SK-N-DZ (cell line): ENCODE data around the gene PRKAB1.
"Not testable (repeated sequence)": the region's sequence is repeated elsewhere in the genome, so short reads cannot be mapped to it uniquely, and the experiment has no call there.

Experiments
- DNase-seq: peaks from one replicate; pipeline ENCODE4 v3.0.0-alpha.2; 2015; ENCODE audit warnings: low spot score

PRKAB1 gene

DNA sequence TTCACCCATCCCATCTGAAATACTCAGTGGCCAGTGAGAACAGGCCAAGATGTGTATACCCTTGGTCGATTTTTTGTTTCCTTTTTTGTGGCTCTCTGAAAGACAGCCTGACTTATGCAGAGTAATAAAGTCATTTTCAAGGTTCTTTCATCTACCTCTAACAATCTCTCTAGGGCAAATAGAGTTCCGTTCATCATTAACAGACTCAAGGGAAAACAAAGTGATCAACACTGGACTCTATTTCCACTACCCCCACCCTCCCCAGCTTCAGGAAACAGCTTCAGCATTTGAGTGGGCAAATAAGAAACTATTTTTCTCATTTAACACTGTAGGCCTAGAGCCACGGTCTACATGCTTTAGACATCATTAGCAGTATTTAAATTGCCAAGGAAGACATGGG is 15.9 kb downstream of the PRKAB1 start:
- DNase-seq = no peak

GRCh38 chr12:119684711-119685369 is 16.9 kb downstream of the PRKAB1 start:
- no peak for DNase-seq

DNA sequence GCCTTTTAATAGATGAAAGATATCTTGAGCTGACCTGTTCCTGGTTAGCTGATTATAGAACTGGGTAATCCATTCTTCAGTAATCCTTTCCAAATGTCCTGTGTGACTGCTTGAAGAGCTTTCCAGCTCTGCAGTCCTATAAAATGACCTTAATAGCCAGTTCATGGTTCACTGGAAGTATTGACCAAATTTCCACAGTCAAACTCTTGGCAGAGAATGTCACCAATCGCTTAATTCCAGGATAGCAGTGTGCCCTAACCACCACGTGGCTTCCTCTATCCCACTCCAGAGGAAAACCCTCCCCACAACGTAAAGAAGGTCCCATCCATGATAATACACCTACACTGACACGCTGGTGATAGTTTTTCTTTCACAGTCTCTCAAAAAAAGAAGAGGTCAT is 17.4 kb downstream of the PRKAB1 start:
- DNase-seq = no peak

DNA sequence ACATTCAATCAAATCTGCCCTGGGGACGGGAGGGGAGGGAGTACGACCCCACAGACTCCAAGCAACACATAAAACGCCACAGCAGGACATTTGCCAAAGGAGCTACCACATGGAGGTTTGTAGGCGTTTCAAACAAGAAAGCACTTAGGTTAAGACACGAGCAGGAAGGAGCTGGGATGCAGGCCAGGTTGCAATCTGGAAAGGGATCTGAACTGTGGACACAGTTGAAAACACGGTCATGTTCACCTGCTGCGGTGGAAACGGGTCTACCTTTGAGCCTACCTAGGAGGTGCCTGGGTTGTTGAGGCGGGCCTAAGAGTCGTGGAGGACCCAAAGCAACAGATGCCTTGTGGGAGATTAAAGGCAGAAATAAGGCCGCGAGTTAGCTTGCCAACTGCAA is 18.4 kb downstream of the PRKAB1 start:
- DNase-seq = no peak

DNA sequence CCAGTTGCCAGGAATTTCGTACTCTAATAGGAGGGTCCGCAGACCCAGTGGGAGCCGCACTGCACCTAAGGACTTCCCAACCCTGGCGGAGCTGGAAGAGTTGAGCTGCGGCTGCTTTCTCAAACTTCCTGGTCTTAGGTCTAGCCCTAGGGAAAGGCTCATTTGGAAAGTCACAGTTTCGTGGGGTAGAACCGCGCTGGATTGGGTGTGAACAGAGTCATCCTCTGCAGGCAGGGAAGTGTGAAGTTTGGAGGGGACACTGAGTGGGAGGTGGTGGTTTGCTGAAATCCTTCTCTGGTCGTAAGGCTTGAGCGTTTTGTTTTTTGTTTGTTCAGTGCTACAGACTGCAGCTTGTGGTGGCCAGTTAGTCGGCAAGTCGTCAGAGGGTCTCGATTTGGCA is 18.8 kb downstream of the PRKAB1 start:
- no peak for DNase-seq

- DNase-seq = no peak
Observed at GRCh38 chr12:119687406-119687805, 19.5 kb downstream of the PRKAB1 start.

- no peak for DNase-seq
Observed at GRCh38 chr12:119687879-119688278, 19.9 kb downstream of the PRKAB1 start.

DNA sequence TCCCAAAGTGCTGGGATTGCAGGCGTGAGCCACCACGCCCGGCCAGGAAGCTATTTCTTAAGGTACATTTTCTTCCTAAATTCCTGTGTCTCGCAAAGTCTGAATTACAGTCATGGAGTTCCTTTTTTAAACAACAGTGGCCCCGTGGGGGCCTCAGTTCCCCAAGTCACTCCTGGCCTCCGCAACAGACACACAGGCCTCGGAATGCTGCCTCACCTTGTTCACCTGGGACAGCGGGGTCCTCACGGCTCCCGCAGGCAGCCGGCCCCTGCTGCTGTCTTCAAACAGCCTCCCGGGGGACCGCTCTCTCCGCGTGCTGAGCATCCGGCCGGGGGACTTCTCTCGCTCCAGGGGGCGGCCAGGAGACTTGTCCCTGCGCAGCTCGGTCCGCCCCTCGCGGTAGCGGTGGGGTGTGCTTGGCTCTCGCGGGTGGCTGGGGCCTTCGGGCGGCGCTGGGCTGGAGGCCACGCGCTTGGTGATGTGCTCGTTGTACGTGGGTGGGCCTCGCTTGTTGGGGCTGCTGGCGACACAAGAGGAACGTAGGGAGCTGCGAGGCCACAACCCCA is 22.1 kb downstream of the PRKAB1 start:
- DNase-seq = no peak

DNA sequence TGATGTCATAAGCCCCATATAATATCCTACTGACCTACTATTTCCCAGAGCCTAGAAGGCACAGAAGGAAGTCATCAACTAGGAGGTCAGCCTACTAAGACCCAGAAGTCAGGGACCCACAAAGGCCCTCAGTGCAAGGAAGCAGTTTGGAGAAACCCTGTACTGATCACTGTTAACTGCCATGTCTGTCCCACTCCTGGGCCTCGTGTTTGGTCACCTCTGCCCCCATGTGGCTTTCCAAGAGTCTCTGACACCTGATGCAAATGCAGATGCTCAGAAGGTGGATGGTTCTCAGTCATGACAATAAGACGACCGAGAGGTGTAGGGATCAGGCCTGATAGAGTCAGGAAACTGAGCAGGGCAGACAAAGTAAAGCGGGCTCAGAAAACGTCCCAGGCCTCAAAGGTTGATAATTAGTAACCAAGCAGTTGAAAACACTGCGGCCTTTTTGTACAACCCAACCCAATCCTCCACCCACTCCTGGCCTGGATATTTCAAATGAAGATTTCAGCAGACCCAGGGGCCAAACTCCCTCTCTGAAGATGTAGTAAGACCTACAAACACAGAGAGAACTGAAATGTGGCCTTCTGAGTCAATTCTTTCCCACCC is 23.4 kb downstream of the PRKAB1 start:
- no peak for DNase-seq

DNA sequence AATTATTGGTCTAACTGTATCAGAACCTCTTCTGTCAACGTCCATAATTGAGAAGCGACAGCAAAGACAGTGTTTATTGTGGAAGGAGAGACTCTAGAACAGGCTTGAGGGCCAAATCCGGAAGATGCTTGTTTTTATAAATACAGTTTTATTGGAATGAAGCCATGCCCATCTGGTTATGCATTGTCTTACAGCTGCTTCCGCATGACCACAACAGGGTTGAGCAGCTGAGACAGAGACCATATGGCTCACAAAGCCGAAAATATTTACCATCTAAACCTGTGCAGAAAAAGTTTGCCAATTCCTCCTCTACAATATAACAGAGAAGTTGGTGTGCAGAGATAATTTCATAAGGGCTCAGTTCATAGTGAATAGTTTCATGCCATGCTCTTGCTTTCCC is 24.5 kb downstream of the PRKAB1 start:
- DNase-seq = no peak

GRCh38 chr12:119692997-119693396 is 25.1 kb downstream of the PRKAB1 start:
- no peak for DNase-seq

DNA sequence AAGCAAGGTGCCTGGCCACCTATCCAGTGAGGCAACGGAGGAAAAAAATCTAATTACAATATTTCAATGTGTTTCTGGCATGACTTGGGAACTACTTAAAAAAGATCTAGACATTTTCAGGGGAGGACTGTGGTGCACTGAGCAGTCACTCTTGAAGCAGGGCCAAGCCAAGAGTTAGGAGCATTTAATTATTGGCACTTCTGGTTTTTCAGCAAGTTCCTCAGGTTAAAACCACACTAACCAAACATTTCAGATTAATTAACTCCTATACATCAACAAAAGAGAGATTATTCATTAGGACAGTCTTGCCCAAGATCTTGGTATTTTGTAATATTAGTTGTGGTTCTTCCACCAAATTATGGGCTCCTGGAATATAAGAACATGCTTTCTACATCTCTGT is 25.6 kb downstream of the PRKAB1 start:
- no peak for DNase-seq

GRCh38 chr12:119694111-119694510 is 26.2 kb downstream of the PRKAB1 start:
- no peak for DNase-seq

- no peak for DNase-seq
Observed at GRCh38 chr12:119695034-119695433, 27.1 kb downstream of the PRKAB1 start.

- no peak for DNase-seq
Observed at GRCh38 chr12:119696943-119697342, 29.0 kb downstream of the PRKAB1 start.

DNA sequence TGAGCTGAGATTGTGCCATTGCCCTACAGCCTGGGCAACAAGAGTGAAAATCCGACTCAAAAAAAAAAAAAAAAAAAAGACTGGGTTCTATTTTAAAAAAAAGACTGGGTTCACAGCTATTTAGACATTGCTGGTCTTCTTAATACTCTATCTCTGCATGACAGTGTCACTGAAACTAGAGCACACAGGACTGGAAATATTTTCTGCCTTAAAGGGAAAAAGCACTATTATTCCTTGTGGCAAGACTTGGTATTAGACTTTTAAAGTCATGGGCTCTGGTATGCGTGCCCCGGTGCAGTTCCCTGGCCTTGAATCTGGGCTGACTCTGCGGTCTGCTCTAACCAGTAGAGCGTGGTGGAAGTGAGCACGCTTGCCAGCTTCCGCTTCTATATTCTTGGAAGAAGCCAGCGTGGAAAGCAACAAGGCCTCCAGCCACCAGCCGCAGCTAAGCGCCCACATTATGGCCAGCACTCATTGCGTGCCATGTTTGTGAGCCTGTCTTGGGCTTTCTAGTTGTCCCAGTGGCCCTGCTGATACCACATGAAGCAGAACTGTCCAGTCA is 31.3 kb downstream of the PRKAB1 start:
- DNase-seq = no peak

DNA sequence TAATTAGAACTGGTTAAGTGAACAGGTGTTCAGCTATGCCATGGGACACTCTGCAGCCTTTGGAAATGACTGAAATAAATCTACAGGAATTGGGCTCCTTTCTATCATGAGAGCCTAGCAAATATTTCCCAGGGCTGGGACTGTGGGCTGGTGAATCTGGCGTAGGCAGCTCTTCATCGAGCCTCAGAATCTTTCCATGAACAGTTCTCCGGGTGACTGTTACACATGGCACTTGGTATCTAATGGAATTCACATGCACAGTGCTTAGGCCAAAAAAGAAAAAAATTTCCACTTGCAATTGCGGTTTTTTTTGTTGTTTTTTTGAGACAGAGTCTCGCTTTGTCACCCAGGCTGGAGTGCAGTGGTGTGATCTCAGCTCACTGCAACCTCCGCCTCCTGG is 32.1 kb downstream of the PRKAB1 start:
- no peak for DNase-seq

- DNase-seq = no peak
Observed at GRCh38 chr12:119704065-119704747, 36.3 kb downstream of the PRKAB1 start.

DNA sequence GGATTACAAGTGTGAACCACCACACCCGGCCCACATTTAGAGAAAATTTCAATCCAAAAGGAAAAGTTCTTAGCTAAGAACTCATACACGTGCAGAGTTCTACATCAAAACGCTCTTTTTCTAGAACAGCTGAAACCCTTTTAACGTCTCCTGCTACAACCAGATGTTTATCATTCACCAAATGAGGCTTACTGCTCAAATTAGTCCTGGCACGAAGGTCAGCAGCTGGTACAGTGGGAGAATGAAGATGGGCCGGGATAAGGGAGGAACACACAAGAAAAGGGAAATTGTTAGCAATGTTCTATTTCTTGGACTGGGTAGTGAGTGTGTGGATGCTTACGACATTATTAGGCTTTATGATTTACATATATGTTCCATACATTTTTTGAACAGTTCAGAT is 37.2 kb downstream of the PRKAB1 start:
- no peak for DNase-seq

DNA sequence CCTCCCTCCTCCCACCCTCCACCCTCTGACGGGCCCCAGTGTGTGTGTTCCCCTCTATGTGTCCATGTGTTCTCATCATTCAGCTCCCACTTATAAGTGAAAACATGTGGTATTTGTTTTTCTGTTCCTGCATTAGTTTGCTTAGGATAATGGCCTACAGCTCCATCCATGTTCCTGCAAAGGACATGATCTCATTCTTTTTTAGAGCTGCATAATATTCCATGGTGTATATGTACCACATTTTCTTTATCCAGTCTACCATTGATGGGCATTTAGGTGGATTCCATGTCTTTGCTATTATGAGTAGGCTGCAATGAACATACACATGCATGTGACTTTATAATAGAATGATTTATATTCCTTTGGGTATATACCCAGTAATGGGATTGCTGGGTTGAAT is 38.5 kb downstream of the PRKAB1 start:
- DNase-seq = not testable (repeated sequence)

- DNase-seq = no peak
Observed at GRCh38 chr12:119710374-119710964, 42.5 kb downstream of the PRKAB1 start.

- DNase-seq = no peak
Observed at GRCh38 chr12:119710965-119711551, 43.1 kb downstream of the PRKAB1 start.
